DOHH2 (cell line): ENCODE data around the gene AEBP2.

Source experiments
- H3F3A ChIP-seq: fragments of 200-600 bp; sonication (generic), shearing (Covaris generic); 2 replicates; pipeline ENCODE4 v1.6.0; 2016; ENCODE audit warnings: antibody characterized with exemption, mild to moderate bottlenecking; ENCODE audit not compliant: control insufficient read depth, insufficient read depth
- H3K27ac ChIP-seq: fragments of 200-600 bp; sonication (generic); 2 replicates; pipeline ENCODE4 v1.5.1; 2014; ENCODE audit warnings: low read depth, mild to moderate bottlenecking, low read length, moderate library complexity
- H3K27me3 ChIP-seq: fragments of 200-600 bp; sonication (generic); 2 replicates; pipeline ENCODE4 v1.6.1; 2014; ENCODE audit warnings: mild to moderate bottlenecking, low read length, mixed read lengths; ENCODE audit not compliant: control insufficient read depth
- H3K36me3 ChIP-seq: fragments of 200-600 bp; sonication (generic); 2 replicates; pipeline ENCODE4 v1.6.1; 2014; ENCODE audit warnings: mild to moderate bottlenecking, low read length, moderate library complexity, mixed read lengths; ENCODE audit not compliant: control insufficient read depth
- H3K4me1 ChIP-seq: fragments of 200-600 bp; sonication (generic); 2 replicates; pipeline ENCODE4 v1.6.1; 2014; ENCODE audit warnings: mild to moderate bottlenecking, low read length, mixed read lengths; ENCODE audit not compliant: control insufficient read depth
- H3K4me2 ChIP-seq: fragments of 200-600 bp; sonication (generic); 2 replicates; pipeline ENCODE4 v1.6.0; 2014; ENCODE audit warnings: mild to moderate bottlenecking, low read length, moderate library complexity
- H3K4me3 ChIP-seq: fragments of 200-600 bp; sonication (generic); 2 replicates; pipeline ENCODE4 v1.5.1; 2014; ENCODE audit warnings: mild to moderate bottlenecking, low read length, mixed read lengths
- H3K79me2 ChIP-seq: fragments of 200-600 bp; sonication (generic); 2 replicates; pipeline ENCODE4 v1.6.1; 2014; ENCODE audit warnings: mild to moderate bottlenecking, low read length, mixed read lengths; ENCODE audit not compliant: control insufficient read depth
- H3K9me2 ChIP-seq: fragments of 200-600 bp; sonication (generic); replicated peaks from 2 replicates; pipeline ENCODE4 v1.6.1; 2014; ENCODE audit warnings: mild to moderate bottlenecking, low read length, mixed read lengths; ENCODE audit not compliant: control insufficient read depth
- H3K9me3 ChIP-seq: fragments of 200-600 bp; sonication (generic); 2 replicates; pipeline ENCODE4 v1.6.1; 2014; ENCODE audit warnings: antibody characterized with exemption, low read length, mixed read lengths; ENCODE audit not compliant: control insufficient read depth, insufficient read depth
- H4K20me1 ChIP-seq: fragments of 200-600 bp; sonication (generic); 2 replicates; pipeline ENCODE4 v1.6.0; 2014; ENCODE audit warnings: low read depth, mild to moderate bottlenecking, antibody characterized with exemption, low read length, moderate library complexity; ENCODE audit not compliant: control insufficient read depth, insufficient read depth
- EZH2phosphoT487 ChIP-seq: fragments of 200-600 bp; sonication (generic); IDR thresholded peaks from 2 replicates; pipeline ENCODE4 v1.6.1; 2017; ENCODE audit warnings: borderline replicate concordance, mild to moderate bottlenecking, antibody characterized with exemption, low read length, moderate library complexity, mixed read lengths
- TF ChIP-seq, protein P1 (sequence below): fragments of 200-600 bp; sonication (generic); IDR thresholded peaks from one replicate; pipeline ENCODE4 v1.5.1; 2014; ENCODE audit warnings: antibody characterized with exemption, mild to moderate bottlenecking, low read depth, low read length; ENCODE audit not compliant: poor library complexity, severe bottlenecking

The AEBP2 gene

DNA sequence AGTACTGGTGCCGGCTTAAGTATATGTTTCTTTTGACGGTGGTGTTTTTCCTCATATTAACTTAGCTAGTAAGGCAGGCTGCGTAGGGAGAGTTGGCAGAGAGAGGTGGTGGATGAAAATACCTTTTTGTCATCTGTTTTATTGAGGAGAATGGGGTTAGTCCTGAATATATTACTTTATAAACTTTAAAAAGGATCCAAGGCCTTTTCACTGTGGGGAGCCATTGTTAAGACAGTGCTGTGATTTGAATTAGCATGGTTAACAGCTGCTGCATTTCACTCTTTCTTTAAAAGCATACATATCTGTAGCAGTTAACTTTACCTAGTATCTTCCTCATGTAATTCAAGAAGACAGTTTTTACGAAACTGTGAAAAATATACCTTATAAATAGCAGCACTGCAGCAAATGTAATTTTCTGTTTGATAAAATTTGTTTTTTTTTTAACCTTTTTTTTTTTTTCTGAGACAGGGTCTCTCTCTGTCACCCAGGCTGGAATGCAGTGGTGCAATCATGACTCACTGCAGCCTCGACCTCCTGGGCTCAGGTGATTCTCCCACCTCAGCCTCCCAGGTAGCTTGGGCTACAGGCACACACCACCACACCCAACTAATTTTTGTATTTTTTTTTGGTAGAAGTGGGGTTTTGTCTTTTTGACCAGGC is 57.1 kb downstream of the AEBP2 start:
- H3K4me2 ChIP-seq: no peak overlapping the region
- peaks cover 70% of the 10 kb centered on the region for H3K36me3 ChIP-seq
- H3F3A ChIP-seq: no peaks in the 10 kb centered on the region; the same call in 1 of the 2 replicates
- no peaks in the 10 kb centered on the region for H3K9me3 ChIP-seq
- no peak overlapping the region for H3K4me3 ChIP-seq
- no peaks in the 10 kb centered on the region for H3K4me1 ChIP-seq
- no peak overlapping the region for H3K27ac ChIP-seq
- H3K9me2 ChIP-seq: no peaks in the 10 kb centered on the region
- no peaks in the 10 kb centered on the region for H3K27me3 ChIP-seq
- H3K79me2 ChIP-seq: peaks cover 64% of the 10 kb centered on the region
- no peak for TF ChIP-seq EZH2phosphoT487
- TF ChIP-seq, protein P1, sequence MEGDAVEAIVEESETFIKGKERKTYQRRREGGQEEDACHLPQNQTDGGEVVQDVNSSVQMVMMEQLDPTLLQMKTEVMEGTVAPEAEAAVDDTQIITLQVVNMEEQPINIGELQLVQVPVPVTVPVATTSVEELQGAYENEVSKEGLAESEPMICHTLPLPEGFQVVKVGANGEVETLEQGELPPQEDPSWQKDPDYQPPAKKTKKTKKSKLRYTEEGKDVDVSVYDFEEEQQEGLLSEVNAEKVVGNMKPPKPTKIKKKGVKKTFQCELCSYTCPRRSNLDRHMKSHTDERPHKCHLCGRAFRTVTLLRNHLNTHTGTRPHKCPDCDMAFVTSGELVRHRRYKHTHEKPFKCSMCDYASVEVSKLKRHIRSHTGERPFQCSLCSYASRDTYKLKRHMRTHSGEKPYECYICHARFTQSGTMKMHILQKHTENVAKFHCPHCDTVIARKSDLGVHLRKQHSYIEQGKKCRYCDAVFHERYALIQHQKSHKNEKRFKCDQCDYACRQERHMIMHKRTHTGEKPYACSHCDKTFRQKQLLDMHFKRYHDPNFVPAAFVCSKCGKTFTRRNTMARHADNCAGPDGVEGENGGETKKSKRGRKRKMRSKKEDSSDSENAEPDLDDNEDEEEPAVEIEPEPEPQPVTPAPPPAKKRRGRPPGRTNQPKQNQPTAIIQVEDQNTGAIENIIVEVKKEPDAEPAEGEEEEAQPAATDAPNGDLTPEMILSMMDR: no peak
- H4K20me1 ChIP-seq: peaks cover 3% of the 10 kb centered on the region; the same call in 1 of the 2 replicates

DNA sequence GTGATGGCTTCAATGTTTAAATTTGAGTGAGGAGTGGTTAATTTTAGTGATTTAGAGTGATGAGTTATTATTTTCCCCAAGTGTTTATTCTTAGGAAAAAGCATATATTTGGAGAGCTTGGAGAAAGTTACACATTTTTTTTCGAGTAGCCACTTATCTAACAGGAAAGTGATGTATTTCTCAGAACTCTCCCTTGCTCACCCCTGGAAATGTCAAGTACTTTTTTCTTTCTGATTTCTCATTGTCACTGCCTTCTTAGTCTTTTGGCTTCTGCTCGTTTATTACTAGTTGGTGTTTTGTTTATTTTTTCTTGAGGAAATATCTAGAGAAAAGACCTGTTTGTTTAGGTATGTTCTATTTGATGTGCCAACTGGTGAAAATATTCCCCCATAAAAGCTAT is 58.8 kb downstream of the AEBP2 start:
- Histone ChIP-seq H3K9me2 (no peaks in the 10 kb centered on the region), H3F3A (no peaks in the 10 kb centered on the region; the same call in 1 of the 2 replicates), H3K36me3 (peaks cover 74% of the 10 kb centered on the region), H3K4me1 (no peaks in the 10 kb centered on the region), H3K27me3 (no peaks in the 10 kb centered on the region), H4K20me1 (no peaks in the 10 kb centered on the region; the same call in 1 of the 2 replicates), H3K79me2 (peaks cover 58% of the 10 kb centered on the region), H3K4me2 (no peak overlapping the region), H3K4me3 (no peak overlapping the region), H3K27ac (no peak overlapping the region), H3K9me3 (no peaks in the 10 kb centered on the region)
- TF ChIP-seq, protein P1: no peak
- no peak for TF ChIP-seq EZH2phosphoT487

DNA sequence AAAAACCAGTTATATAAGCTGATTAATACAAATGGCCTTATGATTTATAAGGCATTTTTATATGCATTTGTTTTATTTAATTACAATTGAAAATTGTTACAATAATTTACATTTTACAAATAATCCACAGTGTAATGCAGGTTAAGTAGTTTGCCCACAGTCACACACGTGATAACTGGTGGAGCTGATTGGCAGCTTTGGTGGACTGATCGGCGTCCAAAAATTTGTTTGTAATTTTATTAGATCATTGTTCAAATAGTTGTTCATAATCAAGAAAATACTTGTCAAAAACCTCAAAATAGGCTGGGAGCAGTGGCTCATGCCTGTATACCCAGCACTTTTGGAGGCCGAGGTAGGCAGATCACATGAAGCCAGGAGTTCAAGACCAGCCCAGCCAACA is 59.7 kb downstream of the AEBP2 start:
- Histone ChIP-seq H3K9me2 (no peaks in the 10 kb centered on the region), H3K79me2 (peaks cover 59% of the 10 kb centered on the region), H3K9me3 (no peaks in the 10 kb centered on the region), H3K27me3 (no peaks in the 10 kb centered on the region), H3K4me1 (no peaks in the 10 kb centered on the region), H3K4me2 (no peak overlapping the region), H3K36me3 (peaks cover 72% of the 10 kb centered on the region), H4K20me1 (no peaks in the 10 kb centered on the region; the same call in 1 of the 2 replicates), H3K27ac (no peak overlapping the region), H3K4me3 (no peak overlapping the region), H3F3A (no peaks in the 10 kb centered on the region; the same call in 1 of the 2 replicates)
- TF ChIP-seq EZH2phosphoT487: no peak
- TF ChIP-seq, protein P1: no peak
